ENCODE measurements around the gene NHEJ1.
"Not testable (repeated sequence)": the region's sequence is repeated elsewhere in the genome, so short reads cannot be mapped to it uniquely, and the experiment has no call there.

The NHEJ1 gene, protein sequence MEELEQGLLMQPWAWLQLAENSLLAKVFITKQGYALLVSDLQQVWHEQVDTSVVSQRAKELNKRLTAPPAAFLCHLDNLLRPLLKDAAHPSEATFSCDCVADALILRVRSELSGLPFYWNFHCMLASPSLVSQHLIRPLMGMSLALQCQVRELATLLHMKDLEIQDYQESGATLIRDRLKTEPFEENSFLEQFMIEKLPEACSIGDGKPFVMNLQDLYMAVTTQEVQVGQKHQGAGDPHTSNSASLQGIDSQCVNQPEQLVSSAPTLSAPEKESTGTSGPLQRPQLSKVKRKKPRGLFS

GRCh38 chr2:219160186-219161017 is at the start of gene NHEJ1:
NHEJ1 (minus strand) TSS chr2:219160815; CDS start chr2:219158362, 2,453 bp downstream.
- DNase-seq (ENCODE audit: low spot score), result peak; percentile 94

- no peak for DNase-seq (ENCODE audit: low spot score)
Observed at GRCh38 chr2:219209236-219210195, 48.9 kb upstream of the NHEJ1 start.

DNA sequence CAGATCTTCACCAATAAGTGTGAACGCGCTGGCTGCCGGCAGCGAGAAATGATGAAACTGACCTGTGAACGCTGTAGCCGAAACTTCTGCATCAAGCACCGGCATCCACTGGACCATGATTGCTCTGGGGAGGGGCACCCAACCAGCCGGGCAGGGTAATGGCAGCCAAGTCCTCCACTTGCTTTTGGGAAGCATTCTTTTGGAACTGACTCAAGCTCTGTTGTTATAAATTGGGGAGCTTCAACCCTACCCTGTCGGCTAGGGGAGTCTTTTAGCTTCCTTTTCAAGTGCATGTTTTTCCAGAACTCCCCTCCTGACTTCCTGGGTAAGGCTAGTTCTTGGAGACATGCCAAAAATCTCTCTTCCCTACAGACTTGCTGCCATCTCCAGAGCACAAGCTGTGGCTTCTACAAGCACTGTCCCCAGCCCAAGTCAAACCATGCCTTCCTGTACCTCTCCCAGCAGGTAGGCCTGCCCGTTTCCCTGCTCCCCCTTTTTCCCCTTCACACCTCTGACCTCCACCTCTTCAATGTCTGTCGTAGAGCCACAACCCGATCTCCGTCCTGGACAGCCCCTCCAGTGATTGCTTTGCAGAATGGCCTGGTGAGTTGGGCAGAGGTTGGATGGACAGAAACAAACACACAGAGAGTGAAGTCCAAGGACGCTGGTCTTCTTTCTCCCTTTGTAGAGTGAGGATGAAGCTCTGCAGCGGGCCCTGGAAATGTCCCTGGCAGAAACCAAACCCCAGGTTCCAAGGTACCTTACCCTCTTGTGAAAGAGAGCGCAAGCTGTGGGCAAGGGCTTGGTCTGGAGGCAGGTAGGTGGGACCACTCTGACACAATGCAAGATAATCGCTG is 47.5 kb upstream of the NHEJ1 start:
- DNase-seq (ENCODE audit: low spot score), result no peak

DNA sequence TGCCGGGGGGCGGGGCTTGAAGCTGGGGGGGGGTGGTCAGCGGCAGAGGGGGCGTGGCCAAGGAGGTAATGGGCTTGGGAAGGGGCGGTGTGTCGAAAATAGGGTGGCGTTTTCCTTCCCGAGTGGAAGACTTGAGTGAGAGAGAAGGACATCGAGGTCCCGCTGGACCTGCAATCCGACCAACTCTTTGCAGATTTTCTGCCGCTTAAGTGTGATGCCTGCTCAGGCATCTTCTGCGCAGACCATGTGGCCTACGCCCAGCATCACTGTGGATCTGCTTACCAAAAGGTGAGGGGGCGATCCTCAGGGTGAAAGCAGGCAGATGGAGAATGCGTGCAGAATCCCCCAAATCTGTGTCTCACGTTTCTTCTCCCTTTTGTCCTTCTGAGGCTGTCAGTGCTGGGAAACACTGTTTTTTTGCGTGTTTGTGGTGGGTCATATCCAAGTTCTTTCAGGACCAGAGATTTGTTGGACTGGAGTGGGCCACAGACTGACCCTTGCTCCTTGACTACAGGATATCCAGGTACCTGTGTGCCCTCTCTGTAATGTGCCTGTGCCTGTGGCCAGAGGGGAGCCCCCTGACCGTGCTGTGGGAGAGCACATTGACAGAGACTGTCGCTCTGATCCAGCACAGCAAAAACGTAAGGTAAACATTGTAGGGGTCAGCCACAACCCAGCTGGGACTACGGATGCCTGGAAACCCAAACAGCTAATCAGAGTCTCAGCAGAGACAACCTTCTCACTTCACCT is 46.7 kb upstream of the NHEJ1 start:
- DNase-seq (ENCODE audit: low spot score), result no peak

DNA sequence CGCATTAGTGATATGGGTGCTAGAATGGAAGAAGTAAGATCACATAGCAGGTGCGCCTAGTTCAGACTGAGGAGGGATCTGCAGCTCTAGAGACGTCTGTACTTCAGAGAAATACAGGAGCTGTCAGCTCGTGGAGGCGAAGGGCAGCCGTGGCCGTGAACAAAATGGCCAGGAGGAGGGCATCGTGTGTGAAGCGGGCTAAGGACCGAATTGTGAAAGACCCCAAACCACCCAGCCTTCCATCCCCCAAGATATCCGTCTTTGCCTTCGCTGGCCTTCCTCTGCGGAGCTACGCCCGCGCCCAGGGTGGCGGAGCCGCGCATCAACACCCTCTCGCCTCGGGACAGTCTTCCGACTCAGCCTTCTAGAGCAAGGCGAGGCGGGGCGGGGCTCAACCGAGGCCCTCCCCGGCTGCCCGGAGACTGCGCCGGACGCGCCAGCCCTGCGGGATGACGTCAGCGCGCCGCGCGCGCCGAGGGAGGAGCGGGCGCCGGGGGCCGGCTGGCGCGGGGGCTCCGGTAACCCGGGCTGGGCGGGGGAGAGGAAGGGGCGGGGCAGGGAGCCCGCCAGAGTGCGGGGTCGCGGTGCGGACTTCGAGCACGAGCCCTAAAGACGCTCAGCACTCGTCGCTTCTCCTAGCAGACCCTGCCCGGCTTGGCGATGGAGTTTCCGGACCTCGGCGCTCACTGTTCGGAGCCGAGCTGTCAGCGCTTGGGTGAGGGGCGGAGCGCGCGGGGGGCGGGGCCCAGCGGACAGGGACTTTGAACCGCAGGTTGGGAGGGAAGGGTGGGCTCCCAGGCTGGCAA is 45.9 kb upstream of the NHEJ1 start, which contains the start of gene ZFAND2B:
ZFAND2B (plus strand) TSS at position 455 of the 806 bp plus-strand sequence; CDS start at position 661, 206 bp downstream.
- DNase-seq (ENCODE audit: low spot score), result peak; percentile 95

GRCh38 chr2:219205981-219206327 is 45.3 kb upstream of the NHEJ1 start:
- no peak for DNase-seq (ENCODE audit: low spot score)

- DNase-seq (ENCODE audit: low spot score), result no peak
Observed at GRCh38 chr2:219205165-219205538, 44.5 kb upstream of the NHEJ1 start.

GRCh38 chr2:219204425-219205164 is 44.0 kb upstream of the NHEJ1 start:
- DNase-seq (ENCODE audit: low spot score), result no peak

GRCh38 chr2:219201331-219201730 is 40.7 kb upstream of the NHEJ1 start:
- DNase-seq (ENCODE audit: low spot score), result not testable (repeated sequence)

GRCh38 chr2:219200502-219201326 is 40.1 kb upstream of the NHEJ1 start:
- peak; percentile 30 for DNase-seq (ENCODE audit: low spot score)

DNA sequence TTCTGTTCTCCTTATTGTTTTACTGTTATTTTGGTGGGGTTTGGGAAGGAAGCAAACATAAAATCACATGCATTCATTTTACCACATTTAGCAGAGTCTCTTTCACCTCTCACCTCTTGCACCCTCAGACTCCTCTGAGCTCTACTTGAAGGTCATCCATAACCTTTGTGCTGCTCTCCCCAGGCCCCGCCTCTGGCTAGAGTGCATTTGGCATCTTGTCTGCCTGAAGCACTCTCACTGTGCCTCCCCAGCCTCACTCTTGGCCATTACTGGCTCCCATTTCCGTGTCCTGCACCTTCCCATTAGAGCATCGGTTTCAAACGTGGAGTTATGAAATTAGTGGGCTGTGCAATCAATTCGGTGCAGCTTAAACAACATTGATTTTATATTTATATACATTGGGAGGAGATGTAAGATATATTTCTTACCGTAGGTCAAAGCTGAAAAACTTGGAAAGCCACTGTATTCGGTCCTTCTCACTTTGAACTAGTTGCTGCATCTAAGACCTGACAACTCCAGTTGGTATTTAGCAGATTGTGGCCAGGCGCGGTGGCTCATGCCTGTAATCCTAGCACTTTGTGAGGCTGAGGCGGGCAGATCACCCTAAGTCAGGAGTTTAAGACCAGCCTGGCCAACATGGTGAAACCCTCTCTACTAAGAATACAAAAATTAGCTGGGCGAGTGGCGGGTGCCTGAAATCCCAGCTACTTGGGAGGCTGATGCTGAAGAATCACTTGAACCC is 39.0 kb upstream of the NHEJ1 start:
- DNase-seq (ENCODE audit: low spot score), result no peak

DNA sequence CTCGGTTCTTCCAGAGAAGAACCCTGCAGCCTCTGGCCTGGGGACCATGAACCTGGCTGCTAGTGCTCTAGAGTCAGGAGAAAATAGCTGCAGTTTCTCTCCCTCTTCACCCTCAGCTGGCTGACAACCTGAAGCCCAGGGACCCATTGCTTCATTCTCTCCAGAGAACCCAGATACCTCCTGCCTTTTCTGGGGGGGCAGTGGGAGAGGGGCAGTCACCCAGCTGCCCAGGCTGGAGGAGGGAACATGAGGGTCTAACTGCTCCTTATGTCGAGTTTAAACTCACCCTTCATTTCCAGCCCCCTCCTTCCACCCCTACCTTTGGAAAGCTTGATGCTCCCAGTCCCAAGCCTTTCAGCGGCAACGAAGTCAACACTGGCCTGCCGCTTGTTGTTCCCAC is 38.4 kb upstream of the NHEJ1 start:
- no peak for DNase-seq (ENCODE audit: low spot score)

GRCh38 chr2:219197388-219197787 is 36.8 kb upstream of the NHEJ1 start:
- DNase-seq (ENCODE audit: low spot score), result no peak

DNA sequence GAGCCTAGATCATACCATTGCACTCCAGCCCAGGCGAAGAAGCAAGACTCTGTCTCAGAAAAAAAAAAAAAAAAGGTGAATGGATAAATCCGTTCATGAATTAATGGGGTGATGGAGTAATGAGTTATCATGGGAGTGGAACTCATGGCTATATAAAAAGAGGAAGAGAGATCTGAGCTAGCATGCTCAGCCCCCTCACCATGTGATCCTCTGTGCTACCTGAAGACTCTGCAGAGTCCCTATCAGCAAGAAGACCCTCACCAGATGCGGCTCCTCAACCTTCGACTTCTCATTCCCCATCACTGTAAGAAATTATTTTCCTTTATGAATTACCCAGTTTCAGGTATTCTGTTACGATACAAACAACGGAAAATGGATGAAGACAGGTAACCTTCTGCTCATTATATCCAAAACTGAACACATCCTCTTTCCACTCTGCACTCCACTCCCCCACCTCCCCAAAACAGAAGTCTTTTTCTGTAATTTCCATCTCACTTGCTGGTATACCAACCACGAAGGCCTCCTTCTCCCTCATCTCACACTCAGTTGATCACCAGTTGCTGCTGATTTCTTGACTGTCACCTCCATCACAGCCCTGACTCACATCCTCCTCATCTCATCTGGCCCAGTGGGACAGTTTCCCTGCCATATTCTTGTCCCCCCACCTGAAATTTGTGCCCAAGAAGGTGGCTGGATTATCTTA is 26.3 kb upstream of the NHEJ1 start:
- no peak for DNase-seq (ENCODE audit: low spot score)

- DNase-seq (ENCODE audit: low spot score), result no peak
Observed at GRCh38 chr2:219184121-219184520, 23.5 kb upstream of the NHEJ1 start.

DNA sequence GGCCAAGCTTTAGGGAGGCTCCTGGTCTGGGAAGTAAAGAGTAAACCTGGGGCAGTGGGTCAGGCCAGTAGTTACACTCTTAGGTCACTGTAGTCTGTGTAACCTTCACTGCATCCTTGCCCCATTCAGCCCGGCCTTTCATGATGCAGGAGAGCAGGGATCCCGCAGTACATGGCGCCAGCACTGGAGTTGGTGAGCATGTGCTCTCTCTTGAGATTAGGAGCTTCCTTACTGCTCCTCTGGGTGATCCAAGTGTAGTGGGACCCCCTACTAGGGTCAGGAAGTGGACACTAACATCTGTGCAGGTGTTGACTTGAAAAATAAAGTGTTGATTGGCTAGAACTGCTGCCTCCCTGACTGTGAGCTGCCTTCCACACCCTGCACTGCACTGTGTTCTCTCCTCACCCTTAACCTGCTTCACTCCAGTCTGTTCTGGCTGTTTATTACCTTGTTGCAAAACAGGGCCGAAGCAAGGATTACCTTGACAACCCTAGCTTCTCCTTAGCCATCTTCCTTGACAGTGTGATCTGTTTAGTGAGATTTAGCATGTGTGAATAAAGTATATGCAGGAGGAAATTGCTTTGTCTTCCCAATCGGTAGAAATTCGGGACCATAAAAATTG is 22.6 kb upstream of the NHEJ1 start:
- no peak for DNase-seq (ENCODE audit: low spot score)
